Endothelial cell of umbilical vein (primary cell): ENCODE data around the gene ASPSCR1. TPM values are rescaled to one million over a fixed set of nuclear protein-coding genes. Genes with fewer than 3 reads are reported as not detected.

ENCODE experiments used
- BruUV-seq: library from RNA; stranded (reverse); fragments of 400-500 nt; replicated peaks from 2 replicates; lab custom pipeline; 2021; lab: Mats Ljungman, UMichigan
- CTCF ChIA-PET: fragments of 300-600, 350-600 bp; sonication (Branson Sonifier 250); formaldehyde crosslinking; loops from one replicate; lab custom pipeline; 2021; ENCODE audit warnings: antibody characterized with exemption, inconsistent platforms; lab: Charles Lee
- POLR2A ChIA-PET: fragments of 300-600, 350-600 bp; sonication (Branson Sonifier 250); formaldehyde crosslinking; loops from one replicate; lab custom pipeline; 2021; ENCODE audit warnings: antibody characterized with exemption, inconsistent platforms; lab: Charles Lee
- DNase-seq: peaks from one replicate; pipeline ENCODE4 v3.0.0-alpha.2; 2011; ENCODE audit warnings: low read depth, low spot score
- FAIRE-seq: peaks from 2 replicates; lab custom pipeline; 2011; peaks lifted over from hg19 to GRCh38; lab: Jason Lieb, UNC
- H2AFZ ChIP-seq: 2 replicates; pipeline ENCODE4 v1.6.0; 2012; ENCODE audit warnings: low read depth, low read length, control low read depth, inconsistent platforms
- H3K27ac ChIP-seq: 2 replicates; pipeline ENCODE4 v1.5.1; 2011; ENCODE audit warnings: low read depth, mild to moderate bottlenecking, control low read depth, low read length, moderate library complexity; ENCODE audit not compliant: insufficient read depth
- H3K27me3 ChIP-seq, 2 experiments: 2 replicates each; pipeline versions ENCODE4 v1.6.0 to v1.6.1; 2011; ENCODE audit warnings: low read length in 2 of 2, mixed read lengths in 1 of 2; ENCODE audit not compliant: control insufficient read depth in 2 of 2, insufficient read depth in 2 of 2
- H3K36me3 ChIP-seq, 2 experiments: 2 replicates in 1 of 2; 3 replicates in 1 of 2; pipeline ENCODE4 v1.5.1; 2011; ENCODE audit warnings: low read length in 2 of 2, mild to moderate bottlenecking in 1 of 2, moderate library complexity in 1 of 2; ENCODE audit not compliant: control insufficient read depth in 2 of 2, insufficient read depth in 2 of 2; ENCODE audit errors: extremely low read depth in 1 of 2
- H3K4me1 ChIP-seq: 3 replicates; pipeline ENCODE4 v1.5.1; 2011; ENCODE audit warnings: mild to moderate bottlenecking, low read length; ENCODE audit not compliant: control insufficient read depth, insufficient read depth; ENCODE audit errors: extremely low read depth
- H3K4me2 ChIP-seq: 2 replicates; pipeline ENCODE4 v1.6.1; 2011; ENCODE audit warnings: low read length, control low read depth, mixed read lengths; ENCODE audit not compliant: insufficient read depth
- H3K4me3 ChIP-seq, 3 experiments: fragments of 200-600 bp in 1 of 3; sonication (generic), shearing (Covaris generic) in 1 of 3; replicated peaks in 1 of 3; 2 replicates each; pipeline ENCODE4 v1.5.1; 2011 to 2016; ENCODE audit warnings: control low read depth in 3 of 3, low read length in 3 of 3, mild to moderate bottlenecking in 2 of 3, inconsistent platforms in 1 of 3, low read depth in 1 of 3, moderate library complexity in 1 of 3; ENCODE audit not compliant: insufficient read depth in 1 of 3
- H3K79me2 ChIP-seq: 2 replicates; pipeline ENCODE4 v1.6.0; 2012; ENCODE audit warnings: low read length, inconsistent platforms; ENCODE audit not compliant: control insufficient read depth, insufficient read depth
- H3K9ac ChIP-seq: replicated peaks from 2 replicates; pipeline ENCODE3; 2011; ENCODE audit warnings: low read length, control low read depth; ENCODE audit not compliant: insufficient read depth; ENCODE audit errors: extremely low read depth
- H3K9me1 ChIP-seq: replicated peaks from 3 replicates; pipeline ENCODE4 v1.6.0; 2011; ENCODE audit warnings: mild to moderate bottlenecking, low read length; ENCODE audit not compliant: control insufficient read depth, insufficient read depth; ENCODE audit errors: extremely low read depth
- H3K9me3 ChIP-seq: replicated peaks from 2 replicates; pipeline ENCODE4 v1.5.1; 2012; ENCODE audit warnings: low read length, inconsistent platforms; ENCODE audit not compliant: control insufficient read depth, insufficient read depth
- H4K20me1 ChIP-seq: replicated peaks from 2 replicates; pipeline ENCODE3; 2011; ENCODE audit warnings: mild to moderate bottlenecking, low read length; ENCODE audit not compliant: control insufficient read depth, insufficient read depth; ENCODE audit errors: extremely low read depth
- CTCF ChIP-seq, 2 donors: IDR thresholded peaks; 1 replicate in 1 of 2; 2 replicates in 1 of 2; pipeline ENCODE4 v1.5.1; 2011; ENCODE audit warnings: low read length in 2 of 2, mild to moderate bottlenecking in 2 of 2, moderate library complexity in 2 of 2, control low read depth in 1 of 2, inconsistent platforms in 1 of 2, low read depth in 1 of 2; ENCODE audit not compliant: insufficient read depth in 1 of 2; ENCODE audit errors: extremely low read depth in 1 of 2
- EZH2 ChIP-seq: IDR thresholded peaks from 2 replicates; pipeline ENCODE4 v1.6.1; 2012; ENCODE audit warnings: borderline replicate concordance, low read depth, mild to moderate bottlenecking, moderate library complexity, low read length, inconsistent platforms; ENCODE audit not compliant: severe bottlenecking
- FOS ChIP-seq: IDR thresholded peaks from 2 replicates; pipeline ENCODE4 v1.6.1; 2011; ENCODE audit warnings: mild to moderate bottlenecking, low read length, moderate library complexity, borderline replicate concordance; ENCODE audit not compliant: insufficient read depth
- GATA2 ChIP-seq: IDR thresholded peaks from 2 replicates; pipeline ENCODE4 v1.7.0; 2011; ENCODE audit warnings: low read depth, mild to moderate bottlenecking, moderate library complexity, mixed read lengths, low read length; ENCODE audit not compliant: insufficient read length, insufficient read depth
- JUN ChIP-seq: IDR thresholded peaks from 2 replicates; pipeline ENCODE4 v1.6.1; 2011; ENCODE audit warnings: borderline replicate concordance, low read depth; ENCODE audit not compliant: insufficient read length, insufficient read depth
- MYC ChIP-seq: IDR thresholded peaks from one replicate; pipeline ENCODE4 v1.6.1; 2011; ENCODE audit warnings: mild to moderate bottlenecking, low read depth, low read length
- POLR2A ChIP-seq: IDR thresholded peaks from 2 replicates; pipeline ENCODE4 v1.6.1; 2012; ENCODE audit warnings: low read depth, mild to moderate bottlenecking, control low read depth, low read length
- POLR2AphosphoS5 ChIP-seq: IDR thresholded peaks from 2 replicates; pipeline ENCODE4 v1.6.1; 2012; ENCODE audit warnings: low read depth, mild to moderate bottlenecking, control low read depth, low read length, moderate library complexity; ENCODE audit not compliant: insufficient read depth
- dilution Hi-C: fragments of 300-500 bp; cut with MboI; formaldehyde crosslinking; loops from one replicate; pipeline ENCODE4 v1.15.0; 2019; ENCODE audit warnings: low sequenced_read_pairs; ENCODE audit not compliant: extremely low pct_ligation_motif_present
- intact Hi-C: fragments of 100-400 bp; cut with micrococcal nuclease; formaldehyde crosslinking; loops from one replicate; pipeline ENCODE4 v1.10.0; 2022
- polyA plus RNA-seq, 4 experiments: library from polyadenylated mRNA; depleted of rRNA in 3 of 4; stranded (reverse) in 3 of 4; unstranded in 1 of 4; fragments of >200 nt; gene quantifications; 2 replicates each; pipeline versions ENCODE4 v1.2.1 to v1.2.3, GENCODE V29; 2011 to 2012; ENCODE audit warnings: missing spikeins in 1 of 4
- total RNA-seq: library from RNA; stranded (reverse); gene quantifications from 2 replicates; pipeline ENCODE4 v1.2.3, GENCODE V29; 2021
- TF ChIP-seq, protein P1 (sequence below): IDR thresholded peaks from 2 replicates; pipeline ENCODE4 v1.6.1; 2011; ENCODE audit not compliant: insufficient read depth, insufficient read length

The ASPSCR1 gene
- total and polyA plus RNA-seq, 2 donors (not counting 3 experiments of a cell fraction or from before 2014, with no cell fraction given): 24.8 to 36.5 TPM

- dilution Hi-C loops: no loop called here
- H3K36me3 ChIP-seq: no peaks in the 10 kb centered on the region
- no peak overlapping the region for H3K4me2 ChIP-seq
- H3K4me1 ChIP-seq: peaks cover 4% of the 10 kb centered on the region
- no peaks in the 10 kb centered on the region for H3K79me2 ChIP-seq
- H4K20me1 ChIP-seq: no peaks in the 10 kb centered on the region
- ChIA-PET CTCF (no interaction called here), POLR2A (no interaction called here)
- BruUV-seq: no TSS peak
- H3K9me1 ChIP-seq: no peaks in the 10 kb centered on the region
- no peak overlapping the region for H3K9ac ChIP-seq
- no peak for FAIRE-seq
- intact Hi-C loops: no loop called here
- no peaks in the 10 kb centered on the region for H3K27me3 ChIP-seq
- no peak overlapping the region for H2AFZ ChIP-seq
- H3K9me3 ChIP-seq: no peaks in the 10 kb centered on the region
- no peak overlapping the region for H3K27ac ChIP-seq
- no peak overlapping the region for H3K4me3 ChIP-seq
- no peak for DNase-seq
- TF ChIP-seq POLR2A: no peak
- TF ChIP-seq FOS: no peak
- no peak for TF ChIP-seq MYC
- TF ChIP-seq GATA2: no peak
- TF ChIP-seq CTCF (IDR thresholded peaks at IDR 0.05; ENCODE audit: extremely low read depth in 1 of 2, insufficient read depth in 1 of 2, low read depth in 1 of 2, low read length in 2 of 2): no peak
- no peak for TF ChIP-seq POLR2AphosphoS5
- no peak for TF ChIP-seq EZH2
- TF ChIP-seq, protein P1, sequence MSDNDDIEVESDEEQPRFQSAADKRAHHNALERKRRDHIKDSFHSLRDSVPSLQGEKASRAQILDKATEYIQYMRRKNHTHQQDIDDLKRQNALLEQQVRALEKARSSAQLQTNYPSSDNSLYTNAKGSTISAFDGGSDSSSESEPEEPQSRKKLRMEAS: no peak
- TF ChIP-seq JUN: no peak
Measured at GRCh38 chr17:81973432-81973831, 4.0 kb upstream of the ASPSCR1 start.
